ENCODE measurements around the gene IQUB. TPM values are rescaled to one million over a fixed set of nuclear protein-coding genes. Genes with fewer than 3 reads are reported as not detected.
"Not testable (repeated sequence)": the region's sequence is repeated elsewhere in the genome, so short reads cannot be mapped to it uniquely, and the experiment has no call there.

The IQUB gene
- total and polyA plus RNA-seq, 9 donors = 0.16 to 0.84 (median 0.28) TPM

DNA sequence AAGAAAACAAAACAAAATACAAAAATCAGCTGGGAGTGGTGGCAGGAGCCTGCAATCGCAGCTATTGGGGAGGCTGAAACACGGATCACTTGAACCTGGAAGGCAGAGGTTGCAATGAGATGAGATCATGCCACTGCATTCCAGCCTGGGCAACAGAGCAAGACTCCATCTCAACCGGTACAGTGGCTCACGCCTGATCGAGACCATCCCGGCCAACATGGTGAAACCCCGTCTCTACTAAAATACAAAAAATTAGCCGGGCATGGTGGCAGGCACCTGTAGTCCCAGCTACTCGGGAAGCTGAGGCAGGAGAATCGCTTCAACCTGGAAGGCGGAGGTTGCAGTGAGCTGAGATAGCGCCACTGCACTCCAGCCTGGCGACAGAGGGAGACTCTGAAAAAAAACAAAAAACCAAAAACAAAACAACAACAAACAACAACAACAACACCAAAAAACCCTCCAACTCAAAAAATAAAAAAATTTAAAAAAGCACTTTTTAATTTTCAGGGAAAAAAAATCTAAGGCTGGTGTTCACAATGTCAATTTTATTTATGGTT, 4.3 kb downstream of the IQUB start:
- not testable (repeated sequence) for H3K4me1 ChIP-seq (ENCODE audit: control insufficient read depth, insufficient read depth, low read length); H3K4me3 ChIP-seq (ENCODE audit: low read length); H3K27ac ChIP-seq (ENCODE audit: low read length); H3K9me3 ChIP-seq (replicated peaks; ENCODE audit: control insufficient read depth, low read depth, low read length); H3K27me3 ChIP-seq (ENCODE audit: control insufficient read depth, insufficient read depth, low read length); H3K36me3 ChIP-seq (ENCODE audit: control insufficient read depth, insufficient read depth, low read length); DNase-seq
- 88% methylated on average over 2 of the region's 13 CpGs for WGBS (ENCODE audit: insufficient coverage)

DNA sequence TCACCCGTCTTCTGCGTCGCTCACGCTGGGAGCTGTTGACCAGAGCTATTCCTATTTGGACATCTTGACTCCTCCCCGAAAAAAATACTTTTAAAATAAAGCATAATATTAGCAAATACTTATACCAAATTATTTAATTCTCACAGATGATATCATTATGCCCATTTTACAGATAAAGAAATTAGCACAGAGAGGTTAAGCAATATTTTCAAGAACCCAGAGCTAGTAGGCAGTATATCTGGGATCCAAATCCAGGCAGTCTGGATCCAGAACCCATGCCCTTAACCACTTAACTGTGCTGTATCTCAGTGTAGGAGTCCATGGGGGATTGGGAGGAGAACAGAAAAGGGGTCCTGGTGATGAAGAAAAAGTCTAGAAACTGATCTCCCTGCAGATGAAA, 6.1 kb downstream of the IQUB start:
- no peak for DNase-seq
- Histone ChIP-seq H3K36me3 (ENCODE audit: control insufficient read depth, insufficient read depth, low read length) (no peaks in the 10 kb centered on the region), H3K27ac (ENCODE audit: low read length) (no peak overlapping the region), H3K4me1 (ENCODE audit: control insufficient read depth, insufficient read depth, low read length) (no peaks in the 10 kb centered on the region), H3K9me3 (replicated peaks; ENCODE audit: control insufficient read depth, low read depth, low read length) (no peaks in the 10 kb centered on the region), H3K27me3 (ENCODE audit: control insufficient read depth, insufficient read depth, low read length) (peaks cover 2% of the 10 kb centered on the region), H3K4me3 (ENCODE audit: low read length) (no peak overlapping the region)
- no CpG with 5 or more reads among the region's 5 CpGs for WGBS (ENCODE audit: insufficient coverage)

GRCh38 chr7:123527712-123528225, 6.6 kb downstream of the IQUB start:
- H3K4me3 ChIP-seq (ENCODE audit: low read length); H3K9me3 ChIP-seq (replicated peaks; ENCODE audit: control insufficient read depth, low read depth, low read length); H3K36me3 ChIP-seq (ENCODE audit: control insufficient read depth, insufficient read depth, low read length); DNase-seq; H3K4me1 ChIP-seq (ENCODE audit: control insufficient read depth, insufficient read depth, low read length); H3K27me3 ChIP-seq (ENCODE audit: control insufficient read depth, insufficient read depth, low read length); H3K27ac ChIP-seq (ENCODE audit: low read length): not testable (repeated sequence)
- whole genome bisulfite sequencing (ENCODE audit: insufficient coverage) = no CpG with 5 or more reads among the region's 24 CpGs

- WGBS (ENCODE audit: insufficient coverage) = no CpG with 5 or more reads among the region's 7 CpGs
Observed at GRCh38 chr7:123526533-123526932, 7.9 kb downstream of the IQUB start.

GRCh38 chr7:123522066-123522465, 12.3 kb downstream of the IQUB start:
- H3K27ac ChIP-seq (ENCODE audit: low read length) = no peak overlapping the region
- H3K4me1 ChIP-seq (ENCODE audit: control insufficient read depth, insufficient read depth, low read length) = no peaks in the 10 kb centered on the region
- no peak for DNase-seq
- no peaks in the 10 kb centered on the region for H3K9me3 ChIP-seq (replicated peaks; ENCODE audit: control insufficient read depth, low read depth, low read length)
- H3K27me3 ChIP-seq (ENCODE audit: control insufficient read depth, insufficient read depth, low read length) = no peaks in the 10 kb centered on the region
- H3K4me3 ChIP-seq (ENCODE audit: low read length) = no peak overlapping the region
- H3K36me3 ChIP-seq (ENCODE audit: control insufficient read depth, insufficient read depth, low read length) = no peaks in the 10 kb centered on the region
- WGBS (ENCODE audit: insufficient coverage) = no CpG with 5 or more reads among the region's 2 CpGs

More at GRCh38 chr7:123526533-123526932, 7.9 kb downstream of the IQUB start:
- not testable (repeated sequence) for DNase-seq; H3K27me3 ChIP-seq (ENCODE audit: control insufficient read depth, insufficient read depth, low read length); H3K36me3 ChIP-seq (ENCODE audit: control insufficient read depth, insufficient read depth, low read length); H3K27ac ChIP-seq (ENCODE audit: low read length); H3K4me3 ChIP-seq (ENCODE audit: low read length); H3K4me1 ChIP-seq (ENCODE audit: control insufficient read depth, insufficient read depth, low read length); H3K9me3 ChIP-seq (replicated peaks; ENCODE audit: control insufficient read depth, low read depth, low read length)

- Histone ChIP-seq H3K27me3 (ENCODE audit: control insufficient read depth, insufficient read depth, low read length) (no peaks in the 10 kb centered on the region), H3K4me3 (ENCODE audit: low read length) (no peak overlapping the region), H3K36me3 (ENCODE audit: control insufficient read depth, insufficient read depth, low read length) (no peaks in the 10 kb centered on the region), H3K4me1 (ENCODE audit: control insufficient read depth, insufficient read depth, low read length) (no peaks in the 10 kb centered on the region), H3K9me3 (replicated peaks; ENCODE audit: control insufficient read depth, low read depth, low read length) (peaks cover 7% of the 10 kb centered on the region), H3K27ac (ENCODE audit: low read length) (no peak overlapping the region)
- DNase-seq = no peak
- WGBS (ENCODE audit: insufficient coverage) = 74% methylated on average over 2 of the region's 2 CpGs
Observed at GRCh38 chr7:123505221-123505620, 29.2 kb downstream of the IQUB start.

- Histone ChIP-seq H3K27ac (ENCODE audit: low read length) (no peak overlapping the region), H3K4me1 (ENCODE audit: control insufficient read depth, insufficient read depth, low read length) (no peaks in the 10 kb centered on the region), H3K27me3 (ENCODE audit: control insufficient read depth, insufficient read depth, low read length) (no peaks in the 10 kb centered on the region), H3K4me3 (ENCODE audit: low read length) (no peak overlapping the region), H3K36me3 (ENCODE audit: control insufficient read depth, insufficient read depth, low read length) (no peaks in the 10 kb centered on the region), H3K9me3 (replicated peaks; ENCODE audit: control insufficient read depth, low read depth, low read length) (peaks cover 7% of the 10 kb centered on the region)
- peak; percentile 11 for DNase-seq
- 82% methylated on average over 3 of the region's 5 CpGs for WGBS (ENCODE audit: insufficient coverage)
Observed at GRCh38 chr7:123502201-123502600, 32.2 kb downstream of the IQUB start.

DNA sequence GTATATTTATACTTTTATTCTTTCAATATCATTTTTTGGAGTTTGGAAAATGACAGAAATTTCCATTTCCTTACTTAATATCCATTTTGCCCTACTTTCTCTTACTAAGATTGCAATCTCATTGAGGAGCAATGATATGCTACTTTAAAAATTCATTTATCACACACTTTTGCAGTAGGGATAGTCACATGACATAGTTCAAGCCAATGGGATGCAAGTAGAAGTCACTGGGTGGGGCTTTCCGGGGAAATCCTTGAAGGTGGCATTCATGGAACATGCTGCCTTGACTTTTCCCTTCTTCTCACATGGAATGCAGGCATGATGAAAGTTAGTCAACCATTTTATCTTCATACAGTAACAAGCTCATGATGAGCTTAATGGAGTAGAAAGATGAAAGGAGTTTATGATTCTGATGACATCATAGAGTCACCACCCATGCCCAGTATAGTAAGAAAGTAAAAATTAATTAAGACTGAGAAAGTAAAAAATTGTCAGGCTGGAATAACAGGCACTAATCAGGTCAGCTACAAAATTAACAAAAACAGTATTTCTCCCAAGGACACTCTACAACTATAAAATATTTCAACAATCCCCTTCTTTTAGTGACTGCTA, 33.4 kb downstream of the IQUB start:
- Histone ChIP-seq H3K9me3 (replicated peaks; ENCODE audit: control insufficient read depth, low read depth, low read length) (peaks cover 7% of the 10 kb centered on the region), H3K27me3 (ENCODE audit: control insufficient read depth, insufficient read depth, low read length) (no peaks in the 10 kb centered on the region), H3K36me3 (ENCODE audit: control insufficient read depth, insufficient read depth, low read length) (no peaks in the 10 kb centered on the region), H3K27ac (ENCODE audit: low read length) (no peak overlapping the region), H3K4me1 (ENCODE audit: control insufficient read depth, insufficient read depth, low read length) (no peaks in the 10 kb centered on the region), H3K4me3 (ENCODE audit: low read length) (no peak overlapping the region)
- WGBS (ENCODE audit: insufficient coverage) = no CpG with 5 or more reads among the region's 1 CpG
- no peak for DNase-seq

GRCh38 chr7:123499211-123499970, 35.0 kb downstream of the IQUB start:
- H3K36me3 ChIP-seq (ENCODE audit: control insufficient read depth, insufficient read depth, low read length) = no peaks in the 10 kb centered on the region
- H3K4me3 ChIP-seq (ENCODE audit: low read length) = no peak overlapping the region
- 95% methylated on average over 5 of the region's 8 CpGs for WGBS (ENCODE audit: insufficient coverage)
- H3K4me1 ChIP-seq (ENCODE audit: control insufficient read depth, insufficient read depth, low read length) = no peaks in the 10 kb centered on the region
- H3K27me3 ChIP-seq (ENCODE audit: control insufficient read depth, insufficient read depth, low read length) = no peaks in the 10 kb centered on the region
- no peak overlapping the region for H3K27ac ChIP-seq (ENCODE audit: low read length)
- no peak for DNase-seq
- no peaks in the 10 kb centered on the region for H3K9me3 ChIP-seq (replicated peaks; ENCODE audit: control insufficient read depth, low read depth, low read length)

DNA sequence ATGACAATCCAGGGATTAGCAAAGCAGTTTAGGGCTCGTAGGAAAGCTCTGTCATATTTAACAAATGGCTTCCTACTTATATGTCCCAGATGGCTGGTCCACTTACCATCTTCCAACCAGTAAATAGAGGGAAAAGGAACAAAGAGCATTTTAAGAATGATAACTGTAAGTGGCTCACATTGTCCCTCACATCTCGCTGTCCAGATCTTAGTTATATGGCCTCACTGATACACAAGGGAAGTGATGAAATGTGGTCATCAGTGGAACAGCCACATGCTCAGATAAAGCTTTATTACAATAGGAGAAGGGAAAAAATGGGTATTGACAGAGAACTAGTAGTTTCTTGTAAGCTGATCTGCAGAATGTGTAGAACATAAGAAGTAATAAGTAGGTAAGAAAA, 35.8 kb downstream of the IQUB start:
- H3K4me1 ChIP-seq (ENCODE audit: control insufficient read depth, insufficient read depth, low read length) = no peaks in the 10 kb centered on the region
- H3K36me3 ChIP-seq (ENCODE audit: control insufficient read depth, insufficient read depth, low read length) = no peaks in the 10 kb centered on the region
- no peak overlapping the region for H3K27ac ChIP-seq (ENCODE audit: low read length)
- no peak for DNase-seq
- H3K4me3 ChIP-seq (ENCODE audit: low read length) = no peak overlapping the region
- WGBS (ENCODE audit: insufficient coverage) = no CpG with 5 or more reads among the region's 2 CpGs
- no peaks in the 10 kb centered on the region for H3K9me3 ChIP-seq (replicated peaks; ENCODE audit: control insufficient read depth, low read depth, low read length)
- H3K27me3 ChIP-seq (ENCODE audit: control insufficient read depth, insufficient read depth, low read length) = no peaks in the 10 kb centered on the region

Data from muscle of leg (tissue), 11 donors.